ENCODE data around the gene TMEM61. TPM values are rescaled to one million over a fixed set of nuclear protein-coding genes. Genes with fewer than 3 reads are reported as not detected.

TMEM61 gene
- total RNA-seq, 1 donor from 2014 or later, result 1.6 TPM

DNA sequence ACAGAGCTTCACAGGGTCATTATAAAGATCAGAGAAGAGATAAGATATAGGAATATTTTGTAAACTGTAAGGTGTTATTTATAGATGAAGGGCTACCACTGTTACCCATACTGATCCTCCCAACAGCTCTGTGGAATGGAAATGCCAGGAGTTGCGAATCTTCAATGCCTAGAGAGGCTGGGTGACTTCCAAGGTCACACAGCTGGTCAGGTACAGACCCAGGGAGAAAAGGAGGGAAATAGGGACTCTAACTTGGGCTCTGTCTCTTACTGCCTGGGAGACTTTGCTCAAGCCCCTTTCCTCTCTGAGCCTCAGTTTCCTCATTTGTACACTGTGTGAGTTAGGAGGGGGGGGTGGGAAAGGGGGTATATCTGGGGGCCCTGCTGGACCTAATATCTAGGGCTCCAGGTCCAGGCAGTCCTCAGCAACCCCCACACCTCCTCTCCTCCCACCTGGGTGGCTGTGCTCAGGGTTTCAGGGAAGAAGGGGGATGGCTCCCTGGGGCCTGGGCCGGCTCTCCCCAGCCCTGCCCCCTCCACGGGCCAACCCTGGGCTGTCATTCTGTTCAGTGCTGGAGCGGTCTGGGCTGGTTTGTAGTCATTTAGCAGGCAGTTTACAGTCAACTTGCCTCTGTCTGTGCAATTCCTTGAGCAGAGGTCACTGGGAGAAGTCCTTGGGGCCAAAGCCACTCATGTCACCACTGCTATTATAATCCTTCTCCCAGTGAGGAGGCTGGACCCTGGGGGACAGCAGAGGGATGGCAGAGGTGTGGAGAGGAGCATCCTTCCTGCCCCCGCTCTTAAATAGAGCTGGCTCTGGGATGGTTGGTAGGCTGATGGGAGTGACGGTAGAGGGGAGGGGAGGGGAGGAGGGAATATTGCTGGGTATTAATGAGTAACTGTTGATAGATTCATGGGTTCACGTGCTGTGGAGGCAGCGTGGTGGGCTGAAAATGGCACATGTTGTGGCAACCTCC, 20.0 kb downstream of the TMEM61 start:
- no peak for DNase-seq (ENCODE audit: low read depth)
- H3K36me3 ChIP-seq (ENCODE audit: control insufficient read depth, insufficient read depth, low read length), result no peaks in the 10 kb centered on the region
- TF ChIP-seq, protein P1, sequence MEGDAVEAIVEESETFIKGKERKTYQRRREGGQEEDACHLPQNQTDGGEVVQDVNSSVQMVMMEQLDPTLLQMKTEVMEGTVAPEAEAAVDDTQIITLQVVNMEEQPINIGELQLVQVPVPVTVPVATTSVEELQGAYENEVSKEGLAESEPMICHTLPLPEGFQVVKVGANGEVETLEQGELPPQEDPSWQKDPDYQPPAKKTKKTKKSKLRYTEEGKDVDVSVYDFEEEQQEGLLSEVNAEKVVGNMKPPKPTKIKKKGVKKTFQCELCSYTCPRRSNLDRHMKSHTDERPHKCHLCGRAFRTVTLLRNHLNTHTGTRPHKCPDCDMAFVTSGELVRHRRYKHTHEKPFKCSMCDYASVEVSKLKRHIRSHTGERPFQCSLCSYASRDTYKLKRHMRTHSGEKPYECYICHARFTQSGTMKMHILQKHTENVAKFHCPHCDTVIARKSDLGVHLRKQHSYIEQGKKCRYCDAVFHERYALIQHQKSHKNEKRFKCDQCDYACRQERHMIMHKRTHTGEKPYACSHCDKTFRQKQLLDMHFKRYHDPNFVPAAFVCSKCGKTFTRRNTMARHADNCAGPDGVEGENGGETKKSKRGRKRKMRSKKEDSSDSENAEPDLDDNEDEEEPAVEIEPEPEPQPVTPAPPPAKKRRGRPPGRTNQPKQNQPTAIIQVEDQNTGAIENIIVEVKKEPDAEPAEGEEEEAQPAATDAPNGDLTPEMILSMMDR (IDR thresholded peaks at IDR 0.05; ENCODE audit: insufficient read depth, low read length, poor library complexity, severe bottlenecking), result no peak
- no peak overlapping the region for H3K4me3 ChIP-seq (ENCODE audit: low read depth, low read length)
- peaks cover 24% of the 10 kb centered on the region for H3K27me3 ChIP-seq (ENCODE audit: control insufficient read depth, insufficient read depth, low read length)

DNA sequence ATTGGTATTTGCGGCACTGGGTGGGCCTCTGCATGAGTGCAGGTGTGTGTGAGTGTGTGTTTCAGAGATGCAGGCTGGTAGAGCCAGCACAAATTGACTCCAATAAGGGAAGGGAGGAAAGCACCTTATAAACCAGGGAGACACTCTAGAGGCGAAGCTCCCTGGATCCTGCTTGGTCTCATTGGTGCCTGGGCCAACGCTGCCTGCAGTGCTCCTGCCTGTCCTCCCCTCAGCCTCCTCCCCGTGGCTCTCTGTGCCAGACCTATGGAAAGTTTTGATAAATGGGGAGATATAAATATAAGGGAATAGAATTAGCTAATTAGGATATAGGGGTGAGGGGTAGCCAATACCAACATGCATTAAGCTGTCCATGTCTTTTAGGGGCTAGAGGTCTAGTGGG, 20.9 kb downstream of the TMEM61 start:
- Histone ChIP-seq H3K27me3 (ENCODE audit: control insufficient read depth, insufficient read depth, low read length) (peaks cover 20% of the 10 kb centered on the region), H3K36me3 (ENCODE audit: control insufficient read depth, insufficient read depth, low read length) (no peaks in the 10 kb centered on the region), H3K4me3 (ENCODE audit: low read depth, low read length) (no peak overlapping the region)
- no peak for DNase-seq (ENCODE audit: low read depth)
- TF ChIP-seq, protein P1 (IDR thresholded peaks at IDR 0.05; ENCODE audit: insufficient read depth, low read length, poor library complexity, severe bottlenecking), result no peak

DNA sequence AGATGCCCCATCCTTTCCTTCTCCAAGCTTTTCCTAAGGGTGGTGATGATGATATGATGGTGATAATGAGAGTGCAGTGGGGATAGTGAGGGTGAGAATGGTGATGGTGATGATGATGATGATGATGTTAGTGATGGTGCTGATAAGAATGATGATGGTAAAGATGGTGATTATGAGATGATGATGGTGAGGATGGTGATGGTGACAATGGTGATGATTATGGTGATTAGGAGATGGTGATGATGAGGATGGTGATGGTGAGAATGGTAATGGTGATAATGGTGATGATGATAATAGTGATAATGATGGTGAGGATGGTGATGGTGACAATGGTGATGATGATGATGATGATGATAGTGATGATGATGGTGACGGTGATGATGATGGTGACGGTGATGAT, 22.3 kb downstream of the TMEM61 start:
- TF ChIP-seq, protein P1 (IDR thresholded peaks at IDR 0.05; ENCODE audit: insufficient read depth, low read length, poor library complexity, severe bottlenecking), result no peak
- H3K4me3 ChIP-seq (ENCODE audit: low read depth, low read length), result no peak overlapping the region
- no peaks in the 10 kb centered on the region for H3K36me3 ChIP-seq (ENCODE audit: control insufficient read depth, insufficient read depth, low read length)
- no peak for DNase-seq (ENCODE audit: low read depth)
- peaks cover 12% of the 10 kb centered on the region for H3K27me3 ChIP-seq (ENCODE audit: control insufficient read depth, insufficient read depth, low read length)

DNA sequence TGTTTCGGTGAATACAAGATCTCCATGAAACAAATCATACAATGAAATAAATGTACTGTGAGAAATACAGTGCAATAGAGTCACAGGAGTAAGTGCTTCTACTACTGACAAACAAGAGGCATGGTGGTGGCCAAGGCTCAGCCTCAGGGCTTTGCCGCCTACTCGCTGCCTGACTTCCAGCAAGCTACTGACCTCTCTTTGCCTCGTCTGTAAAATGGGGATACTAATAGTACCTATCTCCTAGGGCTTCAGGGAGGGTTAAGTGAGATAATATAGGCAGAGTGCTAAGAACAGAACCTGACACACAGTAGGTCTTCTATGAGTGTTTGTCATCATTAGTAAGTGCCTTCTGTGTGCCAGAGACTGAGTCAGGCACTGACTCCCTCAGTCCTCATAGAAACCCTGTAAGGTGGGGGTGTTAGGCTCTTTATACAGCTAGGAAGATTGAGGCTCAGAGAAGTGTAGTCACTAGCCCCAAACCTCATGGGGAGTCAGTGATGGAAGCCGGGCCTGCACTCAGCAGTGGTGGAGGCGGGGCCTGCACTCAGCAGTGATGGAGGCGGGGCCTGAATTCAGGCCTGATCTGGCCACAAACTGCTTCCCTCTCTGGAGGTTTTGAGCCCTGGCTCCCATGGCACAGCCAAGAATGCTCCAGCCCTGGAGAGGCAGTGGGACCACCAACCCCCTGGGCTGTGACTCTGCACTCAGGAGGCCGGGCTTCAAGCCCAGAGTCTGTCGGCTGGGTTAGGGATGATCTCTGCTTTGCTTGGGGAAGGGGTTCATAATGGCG, 25.1 kb downstream of the TMEM61 start:
- TF ChIP-seq, protein P1 (IDR thresholded peaks at IDR 0.05; ENCODE audit: insufficient read depth, low read length, poor library complexity, severe bottlenecking), result no peak
- Histone ChIP-seq H3K36me3 (ENCODE audit: control insufficient read depth, insufficient read depth, low read length) (no peaks in the 10 kb centered on the region), H3K4me3 (ENCODE audit: low read depth, low read length) (no peak overlapping the region), H3K27me3 (ENCODE audit: control insufficient read depth, insufficient read depth, low read length) (peaks cover 9% of the 10 kb centered on the region)
- no peak for DNase-seq (ENCODE audit: low read depth)

DNA sequence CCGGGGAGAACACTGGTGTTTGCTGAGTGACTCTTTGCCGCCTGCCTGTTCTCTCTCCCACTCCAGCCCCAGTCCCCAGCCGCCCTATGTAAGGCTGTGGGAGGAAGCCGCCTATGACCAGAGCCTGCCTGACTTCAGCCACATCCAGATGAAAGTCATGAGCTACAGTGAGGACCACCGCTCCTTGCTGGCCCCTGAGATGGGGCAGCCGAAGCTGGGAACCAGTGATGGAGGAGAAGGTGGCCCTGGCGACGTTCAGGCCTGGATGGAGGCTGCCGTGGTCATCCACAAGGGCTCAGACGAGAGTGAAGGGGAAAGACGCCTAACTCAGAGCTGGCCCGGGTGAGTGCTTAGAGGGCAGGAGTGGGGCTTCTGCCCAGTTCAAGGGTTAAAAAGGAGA, 26.5 kb downstream of the TMEM61 start:
- no peak for DNase-seq (ENCODE audit: low read depth)
- Histone ChIP-seq H3K27me3 (ENCODE audit: control insufficient read depth, insufficient read depth, low read length) (peaks cover 3% of the 10 kb centered on the region), H3K36me3 (ENCODE audit: control insufficient read depth, insufficient read depth, low read length) (no peaks in the 10 kb centered on the region), H3K4me3 (ENCODE audit: low read depth, low read length) (no peak overlapping the region)
- TF ChIP-seq, protein P1 (IDR thresholded peaks at IDR 0.05; ENCODE audit: insufficient read depth, low read length, poor library complexity, severe bottlenecking), result no peak
